ENCODE results near the gene LIME1.

LIME1 gene

DNA sequence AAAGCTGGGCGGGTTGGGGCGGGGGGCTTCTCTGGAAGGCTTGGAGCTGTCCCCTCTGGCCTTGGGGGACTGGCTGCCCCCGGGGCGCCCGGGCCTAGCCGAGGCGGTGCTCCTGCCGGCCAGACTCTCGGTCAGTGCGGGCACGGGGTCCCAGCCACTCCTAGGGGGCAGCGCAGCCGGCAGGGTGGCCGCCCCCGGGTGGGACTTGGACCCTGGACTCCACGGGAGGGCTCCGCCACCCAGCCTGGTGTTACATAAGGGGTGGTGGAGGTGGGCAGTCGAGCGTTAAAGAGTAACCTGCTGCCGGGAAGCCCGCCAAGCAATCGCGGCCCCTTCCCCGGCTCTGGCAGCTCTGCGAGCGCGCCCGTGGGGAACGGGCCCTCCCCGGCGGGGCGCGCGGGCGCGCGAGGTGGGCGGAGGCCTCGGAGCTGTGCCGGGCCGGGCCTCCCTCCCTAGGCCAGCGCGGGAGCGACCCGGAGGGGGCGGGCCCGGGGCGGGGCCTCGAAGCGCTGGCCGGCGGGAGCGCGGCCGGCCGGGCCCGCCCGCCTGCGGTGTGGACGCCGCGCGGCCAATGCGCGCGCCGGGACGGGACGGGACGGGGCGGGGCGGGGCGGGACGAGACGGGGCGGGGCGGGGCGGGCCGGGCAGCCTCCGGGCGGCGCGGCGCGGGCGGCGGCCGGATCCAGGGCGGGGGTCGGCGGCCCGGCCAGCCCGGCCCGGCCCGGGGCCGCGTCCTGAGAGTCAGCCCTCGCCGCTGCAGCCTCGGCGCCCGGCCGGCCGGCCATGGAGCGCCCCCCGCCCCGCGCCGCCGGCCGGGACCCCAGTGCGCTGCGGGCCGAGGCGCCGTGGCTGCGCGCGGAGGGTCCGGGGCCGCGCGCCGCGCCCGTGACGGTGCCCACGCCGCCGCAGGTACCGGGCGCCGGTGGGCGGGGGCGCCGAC lies 2.9 kb downstream of the LIME1 start, which contains the start of gene SLC2A4RG:
TSS of gene SLC2A4RG (plus strand) at position 647 of the 940 bp plus-strand sequence. CDS start at position 784, 137 bp downstream.
- peak; percentile 20 to 72 for DNase-seq

DNA sequence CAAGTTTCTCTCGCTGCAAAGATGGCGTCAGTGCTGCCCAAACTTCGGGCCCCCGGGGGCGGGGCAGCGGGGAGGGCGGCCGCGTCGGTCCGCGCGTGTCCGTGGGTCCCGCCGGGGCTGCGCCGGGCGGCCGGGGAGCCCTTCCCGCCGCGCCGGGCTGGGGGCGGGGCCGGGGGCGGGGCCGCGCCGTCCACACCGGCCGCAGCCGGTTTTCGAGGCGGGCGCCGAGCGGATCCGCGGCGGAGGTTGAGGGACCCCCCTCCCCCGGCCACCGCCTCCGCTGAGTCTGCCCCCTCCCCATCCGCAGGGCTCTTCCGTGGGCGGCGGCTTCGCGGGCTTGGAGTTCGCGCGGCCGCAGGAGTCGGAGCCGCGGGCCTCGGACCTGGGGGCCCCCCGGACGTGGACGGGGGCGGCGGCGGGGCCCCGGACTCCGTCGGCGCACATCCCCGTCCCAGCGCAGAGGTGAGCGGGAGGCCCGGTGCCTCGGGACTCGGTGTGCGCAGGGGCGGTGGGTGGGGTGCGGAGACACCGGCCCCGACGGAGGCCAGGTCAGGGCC lies 3.7 kb downstream of the LIME1 start:
- no peak for DNase-seq

DNA sequence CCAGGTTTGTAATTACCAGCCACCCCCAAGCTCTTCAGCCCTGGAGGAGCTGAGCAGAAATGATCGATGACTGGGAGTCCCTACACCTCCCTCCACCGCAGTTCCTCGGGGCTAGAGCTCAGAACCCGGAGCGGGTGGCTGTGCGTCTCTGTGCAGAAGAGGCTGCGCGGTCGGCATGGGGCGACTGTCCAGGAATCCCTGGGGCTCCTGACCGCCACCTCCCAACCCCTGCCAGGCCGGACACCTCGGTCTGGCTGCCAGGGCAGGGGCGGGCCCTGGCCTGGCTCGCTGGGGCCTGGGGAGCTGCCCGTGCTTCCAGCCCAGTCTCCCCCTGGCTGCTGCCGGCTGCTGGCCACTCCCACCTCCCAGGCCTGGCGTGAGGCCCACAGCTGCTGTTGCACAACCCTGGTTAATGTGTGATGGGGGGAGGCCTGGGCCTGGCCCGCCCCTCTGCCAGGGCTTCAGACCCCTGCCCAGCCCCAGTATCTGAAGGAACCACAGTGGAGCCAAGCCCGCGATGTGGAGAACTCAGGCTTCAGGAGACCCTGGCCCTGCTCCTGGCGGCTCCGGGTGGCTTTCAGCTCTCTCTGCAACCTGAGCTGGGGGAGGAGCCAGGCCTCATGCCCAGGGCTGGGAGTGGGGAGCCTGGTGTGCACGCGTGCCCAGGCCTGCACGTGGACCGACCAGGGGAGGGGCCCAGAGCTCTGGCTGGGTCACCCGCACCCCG lies 4.3 kb downstream of the LIME1 start:
- peak; percentile 17 to 68 for DNase-seq

DNA sequence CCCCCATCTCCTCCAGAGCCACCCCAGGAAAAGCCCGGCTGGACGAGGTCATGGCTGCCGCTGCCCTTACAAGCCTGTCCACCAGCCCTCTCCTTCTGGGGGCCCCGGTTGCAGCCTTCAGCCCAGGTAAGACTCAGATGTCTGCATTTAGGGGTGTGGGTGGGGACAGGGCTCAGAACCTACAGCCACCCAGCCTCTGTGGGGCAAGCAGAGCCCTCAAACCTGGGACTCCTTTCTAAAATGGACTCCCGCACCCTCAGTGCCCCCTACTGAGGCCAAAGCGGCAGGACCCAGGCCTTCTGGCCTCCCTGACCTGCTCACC lies 4.9 kb downstream of the LIME1 start:
- DNase-seq, result no peak

DNA sequence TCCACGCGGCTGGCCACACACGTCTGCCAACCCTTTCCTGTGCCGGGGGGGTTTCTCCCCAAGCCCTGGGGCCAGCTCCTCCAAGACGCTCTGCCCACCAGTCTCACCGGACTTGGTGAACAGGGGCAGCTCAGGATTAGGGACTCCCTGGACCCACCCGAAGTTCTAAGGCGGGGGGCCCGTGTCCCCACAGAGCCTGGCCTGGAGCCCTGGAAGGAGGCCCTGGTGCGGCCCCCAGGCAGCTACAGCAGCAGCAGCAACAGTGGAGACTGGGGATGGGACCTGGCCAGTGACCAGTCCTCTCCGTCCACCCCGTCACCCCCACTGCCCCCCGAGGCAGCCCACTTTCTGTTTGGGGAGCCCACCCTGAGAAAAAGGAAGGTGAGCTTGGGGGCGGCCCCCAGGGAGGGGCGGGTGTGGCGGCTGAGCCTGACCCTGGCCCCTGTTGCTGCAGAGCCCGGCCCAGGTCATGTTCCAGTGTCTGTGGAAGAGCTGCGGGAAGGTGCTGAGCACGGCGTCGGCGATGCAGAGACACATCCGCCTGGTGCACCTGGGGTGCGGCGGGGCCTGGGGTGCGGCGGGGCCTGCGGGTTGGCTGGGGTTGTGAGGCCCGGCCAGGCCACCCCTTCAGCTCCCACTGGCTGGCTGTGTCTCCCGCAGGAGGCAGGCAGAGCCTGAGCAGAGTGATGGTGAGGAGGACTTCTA lies 5.4 kb downstream of the LIME1 start:
- no peak for DNase-seq

DNA sequence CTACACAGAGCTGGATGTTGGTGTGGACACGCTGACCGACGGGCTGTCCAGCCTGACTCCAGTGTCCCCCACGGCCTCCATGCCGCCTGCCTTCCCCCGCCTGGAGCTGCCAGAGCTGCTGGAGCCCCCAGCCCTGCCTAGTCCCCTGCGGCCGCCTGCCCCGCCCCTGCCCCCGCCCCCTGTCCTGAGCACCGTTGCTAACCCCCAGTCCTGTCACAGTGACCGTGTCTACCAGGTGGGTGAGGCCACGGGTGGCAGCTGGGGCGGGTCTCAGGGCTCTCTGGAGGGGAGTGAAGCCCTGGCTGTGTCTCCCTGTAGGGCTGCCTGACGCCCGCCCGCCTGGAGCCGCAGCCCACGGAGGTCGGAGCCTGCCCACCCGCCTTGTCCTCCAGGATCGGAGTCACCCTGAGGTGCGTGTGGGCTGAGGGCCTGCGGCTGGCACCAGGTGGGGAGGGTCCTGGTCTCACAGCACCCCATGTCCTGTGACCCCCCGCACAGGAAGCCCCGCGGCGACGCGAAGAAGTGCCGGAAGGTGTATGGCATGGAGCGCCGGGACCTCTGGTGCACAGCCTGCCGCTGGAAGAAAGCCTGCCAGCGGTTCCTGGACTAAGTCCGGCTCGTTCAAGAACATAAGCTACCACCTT lies 6.0 kb downstream of the LIME1 start:
- DNase-seq, result no peak

DNA sequence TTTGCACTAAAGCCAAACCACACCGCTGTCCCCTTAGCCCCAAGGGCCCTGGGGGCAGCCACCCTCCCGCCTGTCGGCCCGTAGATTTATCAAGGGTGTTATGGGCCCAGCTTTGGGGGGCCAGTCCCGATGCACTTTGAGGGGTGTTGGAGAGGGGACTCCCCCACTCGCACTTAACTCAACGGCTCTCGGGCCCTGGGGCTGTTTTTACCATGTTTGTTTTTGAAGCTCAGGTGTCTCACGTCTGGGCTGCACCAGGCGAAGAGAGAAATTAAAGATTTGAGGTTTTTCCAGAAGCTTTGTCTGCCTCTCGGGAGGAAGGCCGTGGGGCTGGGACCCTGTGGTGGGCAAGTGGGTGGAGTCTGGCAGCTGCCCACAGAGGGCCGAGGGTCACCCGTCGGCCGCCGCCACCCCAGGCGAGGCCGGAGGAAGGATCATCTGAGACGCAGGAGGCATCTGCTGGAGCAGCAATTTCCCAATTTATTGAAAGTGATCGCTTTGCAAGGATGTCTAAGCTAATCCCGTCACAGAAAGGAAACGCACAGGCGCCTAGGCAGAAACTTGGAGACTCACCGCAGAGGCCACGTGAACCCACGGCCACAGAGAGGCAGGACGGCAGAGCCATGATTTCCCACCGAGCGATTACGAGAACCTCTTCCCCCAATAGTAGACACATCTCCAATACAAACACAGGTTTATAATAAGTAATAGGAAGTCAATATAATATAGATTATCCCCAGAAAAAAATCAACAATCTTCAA lies 6.9 kb downstream of the LIME1 start:
- DNase-seq, result no peak

DNA sequence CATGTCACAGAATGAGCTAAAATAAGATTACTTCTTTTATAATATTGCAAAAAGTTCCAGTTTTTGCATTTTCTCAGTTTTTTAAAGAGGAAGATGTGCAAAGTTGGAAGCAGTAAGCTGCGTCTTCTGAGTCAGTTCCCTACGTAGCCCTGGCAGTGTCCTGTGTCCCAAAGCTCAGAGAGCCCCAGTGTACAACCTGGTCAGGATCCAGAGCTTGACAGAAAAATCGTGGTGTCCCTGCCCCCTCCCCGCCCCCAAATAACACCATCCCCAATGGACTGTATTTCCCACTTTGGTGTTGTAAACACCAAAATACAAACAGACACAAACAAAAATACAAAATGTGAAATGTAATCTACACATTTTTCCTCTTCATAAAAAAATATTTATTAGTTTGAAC lies 7.7 kb downstream of the LIME1 start:
- DNase-seq, result no peak

DNA sequence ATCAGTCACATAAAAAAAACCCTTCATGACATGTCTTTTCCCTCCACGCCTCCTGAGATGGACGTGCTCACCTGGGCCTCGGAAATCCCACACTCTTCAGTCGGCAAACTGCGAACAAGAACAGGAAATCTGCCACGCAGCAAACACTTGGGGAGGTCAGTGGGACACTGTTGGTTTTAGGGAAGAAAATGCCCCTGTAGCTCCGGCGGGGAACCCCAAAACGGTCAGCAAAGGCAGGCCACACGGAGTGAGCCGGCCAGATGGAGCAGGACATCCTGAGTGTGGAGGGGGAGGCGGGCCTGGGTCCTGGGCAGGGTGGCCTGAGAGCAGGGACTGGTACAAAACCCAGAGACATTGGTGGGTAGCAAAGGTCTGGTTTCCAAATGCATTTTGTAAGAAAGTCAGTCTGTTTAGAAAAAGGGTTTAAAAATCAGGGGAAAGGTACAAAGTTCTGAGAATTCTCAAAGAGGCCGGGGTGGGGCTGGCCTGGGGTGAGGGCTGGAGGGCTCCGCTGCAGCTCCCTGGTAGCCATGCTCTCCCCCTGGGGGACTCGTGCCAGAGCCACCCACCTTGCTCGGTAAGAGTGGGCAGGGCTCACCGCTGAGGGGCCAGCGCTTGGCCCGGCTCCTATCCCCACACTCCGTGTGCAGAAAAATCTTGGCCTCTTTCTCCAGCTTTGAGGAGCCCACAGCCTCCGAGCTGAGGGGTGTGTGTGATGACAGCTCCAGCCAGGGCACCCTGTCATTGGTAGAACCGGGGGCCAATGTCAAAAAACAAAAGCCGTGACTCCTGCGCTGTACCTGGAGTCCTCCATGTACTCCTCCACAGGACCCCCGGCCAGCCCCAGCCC lies 8.3 kb downstream of the LIME1 start:
- DNase-seq, result no peak

DNA sequence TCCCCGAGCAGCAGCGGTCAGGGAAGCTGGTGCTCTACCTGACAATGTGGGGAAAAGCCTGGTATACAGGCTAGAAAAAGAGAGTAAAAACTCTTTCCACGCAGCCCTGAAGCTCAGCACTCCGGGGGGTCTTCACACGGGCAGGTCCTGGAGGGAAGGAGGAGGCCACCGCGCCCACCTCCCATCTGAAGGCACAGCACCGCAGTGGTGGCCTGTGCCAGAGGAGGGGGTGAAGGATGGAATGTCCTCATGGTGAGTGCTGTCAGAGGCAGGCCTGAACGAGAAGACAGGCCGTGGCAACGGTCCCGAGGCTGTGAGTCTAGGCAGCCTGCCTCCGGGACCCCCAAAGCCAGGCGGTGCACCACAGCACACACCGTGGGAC lies 9.0 kb downstream of the LIME1 start:
- no peak for DNase-seq

DNA sequence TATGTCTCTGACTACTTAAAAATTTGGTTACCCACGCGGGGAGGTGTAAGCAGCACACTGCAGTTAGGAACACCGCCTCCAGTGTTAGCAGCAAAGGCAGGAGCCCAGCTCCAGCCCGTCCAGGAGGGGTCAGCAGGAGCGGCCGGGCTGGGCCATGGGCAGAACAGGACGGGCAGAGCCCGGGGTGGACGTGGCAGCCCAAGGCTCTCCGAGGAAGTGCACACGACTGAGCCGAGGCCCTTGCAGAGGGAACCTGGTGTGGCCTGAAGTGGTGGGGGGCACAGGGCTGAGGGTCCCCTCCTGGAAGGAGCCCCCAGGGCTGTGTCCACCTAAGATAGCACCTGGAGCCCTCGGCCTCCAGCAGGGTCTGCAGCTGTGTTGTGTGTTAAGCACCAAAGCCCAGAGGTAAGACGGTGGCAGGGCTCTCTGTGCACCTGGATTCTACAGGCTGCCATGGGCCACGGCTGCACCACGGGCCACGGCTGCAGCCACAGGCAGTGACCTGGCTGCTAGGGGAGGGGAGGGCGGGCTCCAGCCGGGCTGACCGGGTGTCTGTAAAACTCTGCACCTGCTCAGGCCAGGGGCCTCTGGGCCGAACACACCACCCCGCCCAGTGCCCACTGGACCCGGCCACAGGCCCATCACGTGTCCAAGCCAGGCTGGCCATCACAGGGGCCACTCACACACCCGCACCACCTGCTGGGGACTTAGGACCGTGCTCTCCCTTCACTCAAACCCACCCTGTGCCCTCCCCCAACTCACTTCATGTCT lies 9.7 kb downstream of the LIME1 start:
- no peak for DNase-seq

DNA sequence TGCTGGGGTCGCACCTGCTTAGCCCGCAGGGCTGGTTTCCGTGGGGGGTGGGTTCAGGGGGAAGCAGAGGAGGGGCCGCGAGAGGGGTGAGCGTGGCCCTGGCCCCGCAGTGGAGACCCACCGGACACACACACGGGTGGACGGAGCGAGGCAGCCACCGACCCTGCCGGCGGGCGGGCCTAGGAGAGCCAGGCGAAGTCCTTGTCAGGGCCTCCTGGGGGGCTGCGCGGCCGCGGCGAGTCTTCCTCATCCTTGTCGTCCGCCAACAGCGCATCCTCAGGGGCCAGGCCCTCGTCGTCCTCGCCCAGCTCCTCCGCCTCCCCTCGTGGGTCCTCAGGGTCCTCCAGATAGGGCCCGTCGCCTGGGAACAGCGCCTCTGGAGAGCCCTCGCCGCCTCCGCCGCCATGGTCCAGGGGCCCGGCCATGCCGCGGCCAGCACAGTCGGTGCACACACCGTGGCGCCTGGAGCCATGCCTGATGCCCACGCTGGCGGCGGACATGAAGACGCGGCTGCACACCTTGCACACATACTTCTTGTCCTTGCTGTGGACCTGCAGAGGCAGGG lies 10.4 kb downstream of the LIME1 start:
- DNase-seq, result no peak

DNA sequence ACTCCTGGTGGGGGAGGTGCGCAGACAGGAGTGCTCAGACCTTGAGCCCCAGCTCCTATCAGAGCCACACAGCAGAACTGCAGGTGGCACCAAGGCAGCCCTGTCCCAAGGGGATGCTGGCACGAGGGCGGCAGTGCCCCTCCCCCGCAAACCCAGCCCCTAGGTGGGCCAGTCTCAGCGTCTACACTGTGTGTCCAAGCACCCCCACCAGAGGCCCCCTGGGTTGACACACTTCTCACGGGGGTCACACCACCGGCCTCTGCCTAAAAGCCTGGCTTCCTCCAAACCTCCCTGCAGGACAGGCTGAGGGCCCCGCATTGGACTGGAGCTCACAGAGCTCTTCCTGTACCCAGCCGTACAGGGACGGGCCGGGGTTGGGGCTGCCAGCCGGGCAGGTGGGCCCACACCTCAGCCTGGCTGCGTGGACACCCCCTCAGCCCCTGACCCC lies 11.2 kb downstream of the LIME1 start:
- DNase-seq, result no peak

DNA sequence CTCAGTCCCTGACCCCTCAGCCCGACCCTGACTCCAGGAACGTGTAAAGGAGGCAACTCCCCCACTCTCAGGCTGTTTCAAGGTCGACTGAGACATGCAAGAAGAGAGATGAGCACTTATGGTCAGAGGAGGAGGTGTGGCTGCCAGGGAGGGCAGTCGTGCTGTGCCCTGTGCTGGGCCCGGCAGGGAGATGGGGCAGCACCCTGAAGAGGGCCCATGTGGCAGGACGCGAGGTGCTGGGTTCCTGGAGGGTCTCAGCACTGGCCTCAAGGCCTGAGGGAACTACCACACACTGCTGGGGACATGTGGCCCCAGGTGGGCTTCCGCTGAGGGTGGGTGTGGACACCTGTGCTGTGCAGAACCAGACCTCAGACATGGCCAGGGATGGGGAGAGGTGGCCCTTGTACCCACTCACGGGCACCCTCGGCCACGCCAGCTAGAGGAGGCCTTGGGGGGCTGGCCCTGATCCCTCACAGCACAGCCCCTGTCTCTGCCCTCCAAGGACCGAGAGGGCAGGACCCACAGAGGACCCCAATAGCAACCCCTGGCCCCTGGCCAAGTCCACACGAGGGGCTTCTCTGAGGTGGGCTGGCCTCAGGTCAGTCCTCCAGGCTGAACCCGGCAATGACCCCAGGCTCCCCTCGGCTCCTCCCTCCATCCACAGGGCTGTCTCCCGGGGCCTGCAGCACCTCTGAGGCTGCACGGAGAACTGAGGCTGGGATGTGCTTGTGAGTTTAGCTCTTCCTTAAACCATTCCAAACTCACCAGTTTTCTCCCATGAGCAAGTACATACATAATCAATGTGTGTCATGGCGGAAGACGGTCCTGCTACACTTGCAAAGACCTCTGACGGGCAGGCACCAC lies 11.8 kb downstream of the LIME1 start:
- DNase-seq, result no peak

DNA sequence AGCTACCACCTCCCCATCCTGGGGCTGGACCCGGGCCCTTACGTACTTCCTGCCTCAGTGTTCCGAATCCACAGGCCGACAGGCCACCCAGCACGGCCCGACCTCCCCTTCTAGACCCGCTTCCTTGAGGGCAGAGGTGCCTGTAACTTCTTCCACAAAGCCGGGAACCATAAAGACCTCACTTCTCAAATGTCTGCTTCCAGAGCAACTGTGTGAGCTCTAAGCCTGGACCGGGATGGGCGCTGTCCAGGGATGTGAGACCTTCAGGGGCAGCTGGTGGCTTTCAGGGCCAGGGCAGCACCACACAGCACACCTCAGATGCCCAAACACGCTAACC lies 12.4 kb downstream of the LIME1 start:
- DNase-seq, result no peak

DNA sequence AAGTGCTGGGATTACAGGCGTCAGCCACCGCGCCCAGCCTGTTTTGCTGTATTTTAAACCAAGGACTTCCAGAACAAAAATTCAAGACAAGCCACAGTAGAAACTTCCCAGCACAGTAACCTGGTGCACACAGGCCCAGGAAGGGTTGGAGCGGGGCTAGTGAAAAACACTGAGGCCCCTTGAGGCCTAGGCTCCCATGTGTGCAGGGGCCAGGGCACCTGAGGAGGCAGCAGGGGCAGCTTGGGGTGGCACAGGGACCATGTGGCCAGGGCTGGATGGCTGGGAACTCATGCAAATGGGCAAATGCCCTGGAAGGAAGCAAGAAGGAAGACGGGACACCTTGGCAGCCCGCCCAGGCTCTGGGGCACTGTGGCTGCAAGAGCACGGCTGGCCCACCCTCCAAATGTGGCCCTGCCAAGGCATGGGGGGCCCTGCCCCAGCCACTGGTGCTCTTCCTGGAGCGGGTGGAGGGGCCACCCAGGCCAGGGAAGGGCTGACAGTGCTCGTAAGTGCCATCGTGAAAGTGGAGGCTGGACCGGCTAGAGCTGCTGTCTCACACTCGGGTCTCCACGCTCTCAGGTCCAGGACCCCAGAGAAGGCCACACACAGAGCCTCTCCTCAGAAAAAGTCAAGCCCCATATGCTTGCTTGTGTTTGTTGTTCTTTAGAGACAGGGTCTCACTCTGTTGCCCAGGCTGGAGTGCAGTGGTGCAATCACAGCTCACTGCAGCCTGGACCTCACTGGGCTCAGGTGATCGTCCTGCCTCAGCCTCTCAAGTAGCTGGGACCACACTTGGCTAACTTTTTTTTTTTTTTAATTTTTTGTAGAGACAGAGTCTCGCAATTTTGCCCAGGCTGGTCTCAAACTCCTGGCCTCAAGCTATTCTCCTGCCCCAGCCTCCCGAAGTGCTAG lies 13.4 kb downstream of the LIME1 start:
- no peak for DNase-seq

DNA sequence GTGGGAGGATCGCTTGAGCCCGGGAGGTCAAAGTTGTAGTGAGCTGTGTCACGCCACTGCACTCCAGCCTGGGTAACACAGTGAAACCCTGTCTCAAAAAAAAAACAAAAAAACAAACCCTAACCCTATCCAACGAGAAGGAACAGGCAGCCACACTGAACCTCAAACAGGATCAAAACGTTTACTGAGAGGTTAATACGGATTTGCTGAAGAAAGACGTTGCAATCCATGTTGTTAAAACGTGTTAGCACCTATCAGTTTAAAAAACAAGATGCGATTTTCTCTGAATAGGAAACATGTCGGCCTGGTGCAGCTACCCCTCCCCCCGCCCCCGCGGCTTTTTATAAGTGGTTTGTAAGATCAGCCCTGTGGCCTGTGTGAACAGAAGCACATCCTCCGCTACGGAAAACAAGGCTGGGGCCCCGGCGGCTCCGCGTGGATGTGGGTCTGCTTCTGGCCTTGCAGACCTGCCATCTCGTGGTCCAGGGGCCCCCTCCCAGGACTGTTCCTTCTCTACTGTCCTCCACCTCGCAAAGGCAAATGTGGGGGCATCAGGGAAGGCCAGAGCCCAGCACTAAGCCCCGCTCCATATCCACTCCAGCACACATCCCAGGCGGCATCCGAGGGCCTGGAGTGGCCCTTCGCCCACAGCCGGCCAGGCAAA lies 14.5 kb downstream of the LIME1 start:
- no peak for DNase-seq

All from NCI-H524 (cell line).